Testis (tissue), 3 donors: ENCODE data around the gene GALNT7. TPM values are rescaled to one million over a fixed set of nuclear protein-coding genes. Genes with fewer than 3 reads are reported as not detected.

Experiments
- DNase-seq: peaks from one replicate; pipeline ENCODE4 v3.0.0-alpha.2; 2019
- H3K27ac ChIP-seq, 2 donors: fragments of 200-600 bp; sonication (generic); one replicate each; pipeline ENCODE4 v1.5.1; 2019
- H3K27me3 ChIP-seq: fragments of 200-600 bp; sonication (generic); one replicate; pipeline ENCODE4 v1.5.1; 2019
- H3K36me3 ChIP-seq: fragments of 200-600 bp; sonication (generic); one replicate; pipeline ENCODE4 v1.5.1; 2017; ENCODE audit warnings: low read depth; ENCODE audit errors: missing control alignments
- H3K4me1 ChIP-seq: fragments of 200-600 bp; sonication (generic); one replicate; pipeline ENCODE4 v1.5.1; 2019
- H3K4me3 ChIP-seq, 2 donors: fragments of 200-600 bp; sonication (generic); one replicate each; pipeline ENCODE4 v1.5.1; 2017 to 2019
- H3K9me3 ChIP-seq: fragments of 200-600 bp; sonication (generic); one replicate; pipeline ENCODE4 v1.5.1; 2017
- POLR2A ChIP-seq: fragments of 450-650 bp; IDR thresholded peaks from one replicate; pipeline ENCODE4 v1.6.1; 2017; ENCODE audit warnings: antibody characterized with exemption, mild to moderate bottlenecking, moderate library complexity
- WGBS, 2 donors: methylation state at CpG; one replicate each; pipeline ENCODE4 v1.1.5; 2018; 5-methylcytosine and 5-hydroxymethylcytosine counted together
- intact Hi-C: fragments of 100-400 bp; cut with DNase I; formaldehyde crosslinking; loops from one replicate; pipeline ENCODE4 v1.15.1; 2023; ENCODE audit warnings: low total_unique reads
- polyA plus RNA-seq: library from polyadenylated mRNA; stranded (reverse); fragments of 350-450 nt; fragmentation: Illumina TruSeq; extraction: RNeasy Lipid Tissue Mini Kit (QIAGEN cat#74804); gene quantifications from one replicate; pipeline ENCODE4 v1.2.3, GENCODE V29; 2014; ENCODE audit warnings: low read depth, low replicate concordance; ENCODE audit not compliant: insufficient read depth
- total RNA-seq, 2 donors: library from RNA; depleted of rRNA; stranded (reverse); fragments of >200 nt; gene quantifications; one replicate each; pipeline ENCODE4 v1.2.3, GENCODE V29; 2016
- TF ChIP-seq, protein P1 (sequence below), 3 experiments: fragments of 450-650 bp in 2 of 3; fragments of 200-600 bp in 1 of 3; sonication (generic) in 1 of 3; IDR thresholded peaks; one replicate each; pipeline ENCODE4 v1.5.1; 2016 to 2019; ENCODE audit warnings: antibody characterized with exemption in 3 of 3, mild to moderate bottlenecking in 2 of 3, moderate library complexity in 1 of 3

GALNT7 gene
- total and polyA plus RNA-seq, 3 donors from 2014 or later = 18.0 to 32.0 (median 28.8) TPM

- no peak for DNase-seq
- 50 to 53% methylated on average over 4 of the region's 4 CpGs for WGBS, 2 donors
- H3K27ac ChIP-seq = peak overlapping the region in 1 of 2 donors; percentile 19
- H3K27me3 ChIP-seq = no peaks in the 10 kb centered on the region
- H3K36me3 ChIP-seq = no peaks in the 10 kb centered on the region
- H3K4me3 ChIP-seq = peak overlapping the region in 1 of 2 donors; percentile 32
- no peaks in the 10 kb centered on the region for H3K9me3 ChIP-seq
- peaks cover 9% of the 10 kb centered on the region for H3K4me1 ChIP-seq
- intact Hi-C loops = no loop called here
- TF ChIP-seq, protein P1, sequence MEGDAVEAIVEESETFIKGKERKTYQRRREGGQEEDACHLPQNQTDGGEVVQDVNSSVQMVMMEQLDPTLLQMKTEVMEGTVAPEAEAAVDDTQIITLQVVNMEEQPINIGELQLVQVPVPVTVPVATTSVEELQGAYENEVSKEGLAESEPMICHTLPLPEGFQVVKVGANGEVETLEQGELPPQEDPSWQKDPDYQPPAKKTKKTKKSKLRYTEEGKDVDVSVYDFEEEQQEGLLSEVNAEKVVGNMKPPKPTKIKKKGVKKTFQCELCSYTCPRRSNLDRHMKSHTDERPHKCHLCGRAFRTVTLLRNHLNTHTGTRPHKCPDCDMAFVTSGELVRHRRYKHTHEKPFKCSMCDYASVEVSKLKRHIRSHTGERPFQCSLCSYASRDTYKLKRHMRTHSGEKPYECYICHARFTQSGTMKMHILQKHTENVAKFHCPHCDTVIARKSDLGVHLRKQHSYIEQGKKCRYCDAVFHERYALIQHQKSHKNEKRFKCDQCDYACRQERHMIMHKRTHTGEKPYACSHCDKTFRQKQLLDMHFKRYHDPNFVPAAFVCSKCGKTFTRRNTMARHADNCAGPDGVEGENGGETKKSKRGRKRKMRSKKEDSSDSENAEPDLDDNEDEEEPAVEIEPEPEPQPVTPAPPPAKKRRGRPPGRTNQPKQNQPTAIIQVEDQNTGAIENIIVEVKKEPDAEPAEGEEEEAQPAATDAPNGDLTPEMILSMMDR (IDR thresholded peaks at IDR 0.05) = no peak
- TF ChIP-seq POLR2A = no peak
Measured at GRCh38 chr4:173282256-173282562, 113.6 kb downstream of the GALNT7 start.

GRCh38 chr4:173282626-173283025 is 114.0 kb downstream of the GALNT7 start:
- H3K4me1 ChIP-seq = peaks cover 9% of the 10 kb centered on the region
- no peaks in the 10 kb centered on the region for H3K36me3 ChIP-seq
- no peak for TF ChIP-seq POLR2A
- TF ChIP-seq, protein P1 (IDR thresholded peaks at IDR 0.05) = no peak
- no peaks in the 10 kb centered on the region for H3K27me3 ChIP-seq
- no peak for DNase-seq
- intact Hi-C loops = no loop called here
- no peaks in the 10 kb centered on the region for H3K9me3 ChIP-seq
- 73 to 75% methylated on average over 3 of the region's 3 CpGs for WGBS, 2 donors
- H3K27ac ChIP-seq = peak overlapping the region in 1 of 2 donors; percentile 19
- no peak overlapping the region for H3K4me3 ChIP-seq

- no peaks in the 10 kb centered on the region for H3K27me3 ChIP-seq
Measured at GRCh38 chr4:173284463-173284862, 115.9 kb downstream of the GALNT7 start.

DNA sequence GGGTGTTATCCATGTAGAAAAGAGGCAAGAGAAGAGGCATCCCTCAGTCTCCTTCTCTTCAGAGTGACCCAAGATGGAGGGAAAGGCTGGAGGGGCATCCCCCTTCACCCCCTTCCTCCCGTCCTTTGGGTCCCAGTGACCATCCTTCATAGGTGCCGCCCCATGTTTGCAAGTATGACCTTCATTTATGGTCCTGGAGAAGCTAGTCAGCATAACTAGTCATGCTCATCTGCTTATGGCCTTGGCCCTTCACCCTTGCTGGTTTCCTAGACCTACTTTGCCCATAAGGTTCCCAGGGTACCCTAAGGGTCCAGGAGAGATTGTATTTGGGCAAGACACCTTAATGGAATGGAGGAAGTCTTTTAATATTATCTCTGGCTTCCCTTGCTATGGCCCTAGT is 118.9 kb downstream of the GALNT7 start:
- Histone ChIP-seq H3K27me3 (no peaks in the 10 kb centered on the region), H3K36me3 (no peaks in the 10 kb centered on the region), H3K4me3 (no peak overlapping the region), H3K9me3 (no peaks in the 10 kb centered on the region), H3K27ac (no peak overlapping the region), H3K4me1 (peaks cover 5% of the 10 kb centered on the region)
- WGBS, 2 donors = 95 to 100% methylated on average over 2 of the region's 2 CpGs
- DNase-seq = no peak
- TF ChIP-seq POLR2A = no peak
- TF ChIP-seq, protein P1 (IDR thresholded peaks at IDR 0.05) = no peak
- intact Hi-C loops = no loop called here

More at GRCh38 chr4:173284463-173284862, 115.9 kb downstream of the GALNT7 start:
- Histone ChIP-seq H3K4me1 (peaks cover 14% of the 10 kb centered on the region), H3K27ac (no peak overlapping the region), H3K36me3 (no peaks in the 10 kb centered on the region), H3K4me3 (no peak overlapping the region), H3K9me3 (no peaks in the 10 kb centered on the region)
- DNase-seq = no peak
- TF ChIP-seq, protein P1 (IDR thresholded peaks at IDR 0.05) = no peak
- TF ChIP-seq POLR2A = no peak
- intact Hi-C loops = no loop called here

DNA sequence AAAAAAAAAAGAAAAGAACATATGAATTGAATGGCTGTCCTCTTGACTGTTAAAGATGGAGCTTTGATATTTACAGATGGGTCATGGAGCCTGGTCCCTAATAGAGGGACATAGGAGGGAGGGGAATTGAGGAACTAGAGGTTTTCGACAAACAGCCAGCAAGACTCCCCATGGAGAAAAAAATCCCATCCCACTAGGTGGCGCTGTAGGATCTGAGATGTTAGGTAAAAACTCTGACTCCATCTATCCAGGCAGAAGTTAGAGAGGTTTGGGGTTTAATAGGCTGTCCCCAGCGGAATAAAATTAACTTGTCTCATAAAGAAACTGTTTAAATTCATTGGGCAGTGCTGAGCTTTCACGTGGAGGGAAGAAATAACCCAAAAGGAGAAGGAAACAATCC is 119.7 kb downstream of the GALNT7 start:
- no peak for TF ChIP-seq POLR2A
- TF ChIP-seq, protein P1 (IDR thresholded peaks at IDR 0.05) = peak; percentile 32 to 65 (median 58)
- Histone ChIP-seq H3K9me3 (no peaks in the 10 kb centered on the region), H3K27ac (no peak overlapping the region), H3K36me3 (no peaks in the 10 kb centered on the region), H3K4me3 (no peak overlapping the region), H3K4me1 (peaks cover 5% of the 10 kb centered on the region), H3K27me3 (no peaks in the 10 kb centered on the region)
- intact Hi-C loops = no loop called here
- peak; percentile 94 for DNase-seq
- WGBS, 2 donors = 50 to 61% methylated on average over 4 of the region's 4 CpGs
